ENCODE measurements around the gene FOXP1.

GRCh38 chr3:71191031-71191482 lies 392.5 kb downstream of the FOXP1 start:
- TF ChIP-seq, protein P1, sequence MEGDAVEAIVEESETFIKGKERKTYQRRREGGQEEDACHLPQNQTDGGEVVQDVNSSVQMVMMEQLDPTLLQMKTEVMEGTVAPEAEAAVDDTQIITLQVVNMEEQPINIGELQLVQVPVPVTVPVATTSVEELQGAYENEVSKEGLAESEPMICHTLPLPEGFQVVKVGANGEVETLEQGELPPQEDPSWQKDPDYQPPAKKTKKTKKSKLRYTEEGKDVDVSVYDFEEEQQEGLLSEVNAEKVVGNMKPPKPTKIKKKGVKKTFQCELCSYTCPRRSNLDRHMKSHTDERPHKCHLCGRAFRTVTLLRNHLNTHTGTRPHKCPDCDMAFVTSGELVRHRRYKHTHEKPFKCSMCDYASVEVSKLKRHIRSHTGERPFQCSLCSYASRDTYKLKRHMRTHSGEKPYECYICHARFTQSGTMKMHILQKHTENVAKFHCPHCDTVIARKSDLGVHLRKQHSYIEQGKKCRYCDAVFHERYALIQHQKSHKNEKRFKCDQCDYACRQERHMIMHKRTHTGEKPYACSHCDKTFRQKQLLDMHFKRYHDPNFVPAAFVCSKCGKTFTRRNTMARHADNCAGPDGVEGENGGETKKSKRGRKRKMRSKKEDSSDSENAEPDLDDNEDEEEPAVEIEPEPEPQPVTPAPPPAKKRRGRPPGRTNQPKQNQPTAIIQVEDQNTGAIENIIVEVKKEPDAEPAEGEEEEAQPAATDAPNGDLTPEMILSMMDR (conservative IDR thresholded peaks at IDR 0.05 in 1 of 2, IDR thresholded peaks at IDR 0.05 in 1 of 2; ENCODE audit: extremely low read depth in 1 of 2, insufficient read depth in 1 of 2, low read depth in 1 of 2, low read length in 2 of 2) = no peak
- TF ChIP-seq EZH2 (IDR thresholded peaks at IDR 0.05; ENCODE audit: borderline replicate concordance, low read length) = no peak

All from mammary epithelial cell (primary cell).